Measurements from ENCODE around the gene MMP21.

- no peak for TF ChIP-seq CTCF (IDR thresholded peaks at IDR 0.05; ENCODE audit: borderline replicate concordance, extremely low read depth, low read length, poor library complexity, severe bottlenecking)
- TF ChIP-seq EZH2 (IDR thresholded peaks at IDR 0.05; ENCODE audit: borderline replicate concordance, low read depth, low read length, severe bottlenecking): no peak
Observed at GRCh38 chr10:125739994-125740679, 35.5 kb downstream of the MMP21 start.

All from DND-41 (cell line).